IMR-90 (cell line): ENCODE results near the gene FLACC1. TPM values are rescaled to one million over a fixed set of nuclear protein-coding genes. Genes with fewer than 3 reads are reported as not detected.

Source experiments
- ATAC-seq: fragments of 200-7000 bp; cut with Tn5 transposase; 2 replicates; pipeline ENCODE4 v1.9.1; 2020; ENCODE audit warnings: low read depth, mild to moderate bottlenecking, moderate library complexity
- BruUV-seq: library from RNA; stranded (reverse); fragments of 400-500 nt; replicated peaks from 2 replicates; lab custom pipeline; 2021; lab: Mats Ljungman, UMichigan
- CTCF ChIA-PET: fragments of 300-600 bp; formaldehyde crosslinking; extraction: SDS; loops from one replicate; lab custom pipeline; 2021; ENCODE audit warnings: antibody characterized with exemption; lab: Yijun Ruan, JAX
- POLR2A ChIA-PET: fragments of 300-600 bp; sonication (Branson Sonifier 250); formaldehyde crosslinking; loops from one replicate; lab custom pipeline; 2022; ENCODE audit warnings: antibody characterized with exemption; ENCODE audit not compliant: unreplicated experiment; lab: Charles Lee
- DNase-seq: peaks from one replicate; pipeline ENCODE4 v3.0.0; 2013
- H2AFZ ChIP-seq: replicated peaks from 2 replicates; pipeline ENCODE3; 2013; ENCODE audit warnings: low read length, mild to moderate bottlenecking; ENCODE audit not compliant: poor library complexity
- H2AK5ac ChIP-seq: 2 replicates; pipeline ENCODE4 v1.6.1; 2013; ENCODE audit warnings: low read depth, low read length, inconsistent platforms
- H2AK9ac ChIP-seq: replicated peaks from 2 replicates; pipeline ENCODE3; 2013; ENCODE audit warnings: mild to moderate bottlenecking, low read depth, low read length, moderate library complexity; ENCODE audit not compliant: poor library complexity
- H2BK120ac ChIP-seq: 2 replicates; pipeline ENCODE4 v1.6.1; 2013; ENCODE audit warnings: low read depth, low read length, inconsistent platforms
- H2BK15ac ChIP-seq: 3 replicates; pipeline ENCODE4 v1.6.1; 2013; ENCODE audit warnings: low read depth, low read length, inconsistent platforms
- H2BK20ac ChIP-seq: 2 replicates; pipeline ENCODE4 v1.6.1; 2013; ENCODE audit warnings: low read depth, mild to moderate bottlenecking, inconsistent platforms, low read length, moderate library complexity
- H2BK5ac ChIP-seq: 2 replicates; pipeline ENCODE4 v1.6.1; 2013; ENCODE audit warnings: mild to moderate bottlenecking, low read depth, low read length, inconsistent platforms; ENCODE audit not compliant: poor library complexity, severe bottlenecking
- H3K14ac ChIP-seq: replicated peaks from 2 replicates; pipeline ENCODE4 v1.6.1; 2013; ENCODE audit warnings: low read depth, low read length, inconsistent platforms
- H3K18ac ChIP-seq: 2 replicates; pipeline ENCODE4 v1.6.1; 2013; ENCODE audit warnings: low read depth, low read length, control low read depth
- H3K23ac ChIP-seq: 2 replicates; pipeline ENCODE4 v1.6.1; 2013; ENCODE audit warnings: low read depth, low read length, inconsistent platforms
- H3K27ac ChIP-seq: 2 replicates; pipeline ENCODE4 v1.5.1; 2013; ENCODE audit warnings: mild to moderate bottlenecking, control low read depth, low read length; ENCODE audit not compliant: insufficient read depth
- H3K27me3 ChIP-seq: 2 replicates; pipeline ENCODE4 v1.6.1; 2013; ENCODE audit warnings: low read length; ENCODE audit not compliant: control insufficient read depth, insufficient read depth
- H3K36me3 ChIP-seq: 2 replicates; pipeline ENCODE4 v1.6.1; 2013; ENCODE audit warnings: low read length, mixed read lengths; ENCODE audit not compliant: control insufficient read depth, insufficient read depth
- H3K4ac ChIP-seq: 2 replicates; pipeline ENCODE4 v1.6.1; 2013; ENCODE audit warnings: low read depth, low read length, inconsistent platforms
- H3K4me1 ChIP-seq: 2 replicates; pipeline ENCODE4 v1.6.1; 2013; ENCODE audit warnings: low read length, mixed read lengths; ENCODE audit not compliant: control insufficient read depth, insufficient read depth
- H3K4me2 ChIP-seq: 2 replicates; pipeline ENCODE4 v1.6.1; 2013; ENCODE audit warnings: low read depth, mild to moderate bottlenecking, control low read depth, low read length, moderate library complexity
- H3K4me3 ChIP-seq: 2 replicates; pipeline ENCODE4 v1.5.1; 2013; ENCODE audit warnings: low read depth, mild to moderate bottlenecking, control low read depth, low read length, moderate library complexity; ENCODE audit not compliant: insufficient read depth
- H3K56ac ChIP-seq: 2 replicates; pipeline ENCODE4 v1.6.1; 2013; ENCODE audit warnings: low read length, inconsistent platforms; ENCODE audit not compliant: insufficient read depth; ENCODE audit errors: extremely low read depth
- H3K79me1 ChIP-seq, 2 experiments: 2 replicates each; pipeline ENCODE4 v1.6.1; 2013; ENCODE audit warnings: low read length in 2 of 2, inconsistent platforms in 1 of 2, low read depth in 1 of 2
- H3K9ac ChIP-seq: 2 replicates; pipeline ENCODE4 v1.6.1; 2013; ENCODE audit warnings: low read depth, low read length, control low read depth
- H3K9me1 ChIP-seq: 2 replicates; pipeline ENCODE4 v1.6.1; 2013; ENCODE audit warnings: low read length, inconsistent platforms; ENCODE audit not compliant: insufficient read depth
- H3K9me3 ChIP-seq: 2 replicates; pipeline ENCODE4 v1.6.1; 2013; ENCODE audit warnings: low read length; ENCODE audit not compliant: control insufficient read depth, insufficient read depth
- H4K20me1 ChIP-seq: 2 replicates; pipeline ENCODE4 v1.6.1; 2013; ENCODE audit warnings: low read length, inconsistent platforms; ENCODE audit not compliant: insufficient read depth
- H4K5ac ChIP-seq: 2 replicates; pipeline ENCODE4 v1.6.1; 2013; ENCODE audit warnings: mild to moderate bottlenecking, low read depth, low read length, control low read depth
- H4K8ac ChIP-seq, 2 experiments: 2 replicates each; pipeline ENCODE4 v1.6.1; 2013; ENCODE audit warnings: low read depth in 2 of 2, low read length in 2 of 2, control low read depth in 1 of 2, inconsistent platforms in 1 of 2
- H4K91ac ChIP-seq: 2 replicates; pipeline ENCODE4 v1.6.1; 2013; ENCODE audit warnings: low read depth, low read length, inconsistent platforms; ENCODE audit not compliant: insufficient read depth
- BHLHE40 ChIP-seq: fragments of 150-350 bp; IDR thresholded peaks from 2 replicates; pipeline ENCODE4 v1.6.1; 2016; ENCODE audit warnings: mild to moderate bottlenecking, low read depth, low read length
- CEBPB ChIP-seq: IDR thresholded peaks from 2 replicates; pipeline ENCODE4 v1.6.1; 2012; ENCODE audit warnings: low read depth, low read length, improper control_type of control experiment
- CHD1 ChIP-seq: IDR thresholded peaks from 2 replicates; pipeline ENCODE4 v1.6.1; 2012; ENCODE audit warnings: low read depth, low read length, improper control_type of control experiment
- CTCF ChIP-seq: conservative IDR thresholded peaks from 2 replicates; pipeline ENCODE4 v1.5.1; 2012; ENCODE audit warnings: mild to moderate bottlenecking, low read depth, low read length, improper control_type of control experiment
- ELK1 ChIP-seq: fragments of 150-350 bp; IDR thresholded peaks from 2 replicates; pipeline ENCODE4 v1.6.1; 2016; ENCODE audit warnings: low read depth, mild to moderate bottlenecking, low read length, moderate library complexity, borderline replicate concordance
- FOS ChIP-seq: fragments of 150-350 bp; IDR thresholded peaks from 2 replicates; pipeline ENCODE4 v1.6.1; 2016; ENCODE audit warnings: low read depth, low read length
- MAFK ChIP-seq: IDR thresholded peaks from 2 replicates; pipeline ENCODE4 v1.6.1; 2012; ENCODE audit warnings: low read depth, low read length, improper control_type of control experiment
- MAZ ChIP-seq: IDR thresholded peaks from 2 replicates; pipeline ENCODE4 v1.6.1; 2012; ENCODE audit warnings: low read depth, mild to moderate bottlenecking, low read length, improper control_type of control experiment, moderate library complexity, borderline replicate concordance
- MXI1 ChIP-seq: IDR thresholded peaks from 2 replicates; pipeline ENCODE4 v1.6.1; 2012; ENCODE audit warnings: low read depth, mild to moderate bottlenecking, low read length, moderate library complexity, borderline replicate concordance
- NFE2L2 ChIP-seq: fragments of 150-350 bp; IDR thresholded peaks from 2 replicates; pipeline ENCODE4 v1.6.1; 2016; ENCODE audit warnings: low read depth, mild to moderate bottlenecking, low read length
- POLR2A ChIP-seq: IDR thresholded peaks from 2 replicates; pipeline ENCODE4 v1.6.1; 2012; ENCODE audit warnings: mild to moderate bottlenecking, low read depth, low read length
- RAD21 ChIP-seq: IDR thresholded peaks from 2 replicates; pipeline ENCODE4 v1.6.1; 2012; ENCODE audit warnings: low read length, improper control_type of control experiment
- RCOR1 ChIP-seq: IDR thresholded peaks from 2 replicates; pipeline ENCODE4 v1.6.1; 2012; ENCODE audit warnings: mild to moderate bottlenecking, low read length, improper control_type of control experiment; ENCODE audit not compliant: insufficient replicate concordance
- RFX5 ChIP-seq: IDR thresholded peaks from 2 replicates; pipeline ENCODE4 v1.8.0; 2012; ENCODE audit warnings: low read depth, mild to moderate bottlenecking, low read length, moderate library complexity
- SMC3 ChIP-seq: fragments of 150-350 bp; IDR thresholded peaks from 2 replicates; pipeline ENCODE4 v1.6.1; 2016; ENCODE audit warnings: low read depth, mild to moderate bottlenecking, antibody characterized with exemption, low read length, moderate library complexity
- USF2 ChIP-seq: fragments of 150-350 bp; IDR thresholded peaks from 2 replicates; pipeline ENCODE4 v1.6.1; 2017; ENCODE audit warnings: mild to moderate bottlenecking, antibody characterized with exemption, low read length, low read depth
- dilution Hi-C: fragments of 300-500 bp; cut with HindIII; formaldehyde crosslinking; loops from one replicate; pipeline ENCODE4 v1.14.3; 2018; ENCODE audit warnings: low sequenced_read_pairs; ENCODE audit not compliant: unreplicated experiment
- in situ Hi-C: fragments of 300-500 bp; cut with MboI; formaldehyde crosslinking; loops from 3 replicates; pipeline ENCODE4 v1.14.3; 2019; ENCODE audit warnings: low sequenced_read_pairs, inconsistent platforms, mixed read lengths
- intact Hi-C: fragments of 100-400 bp; cut with micrococcal nuclease; formaldehyde crosslinking; loops from 2 replicates; pipeline ENCODE4 v1.10.0; 2022
- polyA plus RNA-seq, 3 experiments: library from polyadenylated mRNA; depleted of rRNA; stranded (reverse); fragments of >200 nt; gene quantifications; 2 replicates each; pipeline ENCODE4 v1.2.3, GENCODE V29; 2012; ENCODE audit warnings: low replicate concordance in 1 of 3
- total RNA-seq: library from RNA; depleted of rRNA; stranded (reverse); fragments of >200 nt; gene quantifications from 2 replicates; pipeline ENCODE4 v1.2.3, GENCODE V29; 2012

FLACC1 gene
- total and polyA plus RNA-seq, 2 of the 4 experiments (the other 2 are of a cell fraction), result 0.32 to 0.54 TPM

- Histone ChIP-seq H3K56ac (no peak overlapping the region), H2AFZ (no peak overlapping the region), H3K36me3 (no peaks in the 10 kb centered on the region), H3K4me3 (no peak overlapping the region), H3K4me2 (no peak overlapping the region), H3K14ac (no peak overlapping the region), H3K9ac (no peak overlapping the region), H4K91ac (no peak overlapping the region), H3K18ac (no peak overlapping the region), H4K20me1 (no peaks in the 10 kb centered on the region), H3K23ac (no peak overlapping the region), H3K4ac (no peak overlapping the region), H2AK9ac (no peak overlapping the region), H3K27me3 (no peaks in the 10 kb centered on the region), H3K79me1 (no peaks in the 10 kb centered on the region), H3K27ac (no peak overlapping the region), H3K4me1 (peaks cover 2% of the 10 kb centered on the region), H2BK5ac (no peak overlapping the region), H3K9me1 (peaks cover 3% of the 10 kb centered on the region; the same call in 1 of the 2 replicates), H2AK5ac (no peak overlapping the region), H2BK120ac (no peak overlapping the region), H4K5ac (no peak overlapping the region), H3K9me3 (peaks cover 2% of the 10 kb centered on the region; the same call in 1 of the 2 replicates), H2BK20ac (no peak overlapping the region), H4K8ac (no peak overlapping the region), H2BK15ac (no peak overlapping the region)
- in situ Hi-C loops (loop anchor here (25.0 kb wide), 1 partner anchor 370 kb away; a partner anchor contains a TSS), intact Hi-C loops (no loop called here), dilution Hi-C loops (no loop called here)
- no TSS peak for BruUV-seq
- CTCF ChIA-PET, result no interaction called here
- no peak for TF ChIP-seq CTCF
- no peak for TF ChIP-seq CEBPB
- TF ChIP-seq SMC3, result no peak
- TF ChIP-seq FOS, result no peak
- TF ChIP-seq MAFK, result no peak
- TF ChIP-seq CHD1, result no peak
- no peak for TF ChIP-seq RFX5
- TF ChIP-seq USF2, result no peak
- no peak for TF ChIP-seq RCOR1
- no peak for TF ChIP-seq ELK1
- no peak for TF ChIP-seq RAD21
- TF ChIP-seq MAZ, result no peak
- TF ChIP-seq BHLHE40, result no peak
- no peak for TF ChIP-seq MXI1
- no peak for TF ChIP-seq POLR2A
- TF ChIP-seq NFE2L2, result no peak
- no peak for ATAC-seq
- DNase-seq, result no peak
- POLR2A ChIA-PET, result no interaction called here
These were observed 114.4 kb downstream of the FLACC1 start for GRCh38 chr2:201242571-201243277.
